Iris pigment epithelial cell (primary cell): ENCODE data around the gene FAHD2A.
"Not testable (repeated sequence)": the region's sequence is repeated elsewhere in the genome, so short reads cannot be mapped to it uniquely, and the experiment has no call there.

Source experiments
- DNase-seq: peaks from one replicate; pipeline ENCODE4 v3.0.0-alpha.2; 2011; ENCODE audit warnings: low read depth

Gene FAHD2A

DNA sequence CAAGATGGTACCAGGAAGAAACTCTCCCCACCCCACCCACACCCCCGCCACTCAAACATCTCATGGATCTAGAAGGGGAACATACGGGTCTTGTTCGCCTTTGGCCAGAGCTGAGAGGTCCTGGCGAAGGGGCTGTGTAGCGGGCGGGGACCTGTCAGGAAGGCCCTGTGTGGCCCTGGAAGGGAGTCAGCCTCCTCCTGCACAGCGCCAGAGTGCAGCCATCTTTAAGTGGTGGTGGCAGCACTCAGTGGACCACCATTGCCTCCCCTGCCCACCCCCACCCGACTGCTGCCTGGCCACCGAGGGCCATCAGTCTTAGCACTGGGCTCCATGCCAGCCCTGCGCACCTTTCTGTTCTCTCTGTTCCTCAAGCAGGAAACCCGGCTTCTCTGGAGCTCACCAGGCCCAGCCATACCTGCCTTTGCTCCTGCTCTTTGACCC, 11.6 kb upstream of the FAHD2A start:
- no peak for DNase-seq

DNA sequence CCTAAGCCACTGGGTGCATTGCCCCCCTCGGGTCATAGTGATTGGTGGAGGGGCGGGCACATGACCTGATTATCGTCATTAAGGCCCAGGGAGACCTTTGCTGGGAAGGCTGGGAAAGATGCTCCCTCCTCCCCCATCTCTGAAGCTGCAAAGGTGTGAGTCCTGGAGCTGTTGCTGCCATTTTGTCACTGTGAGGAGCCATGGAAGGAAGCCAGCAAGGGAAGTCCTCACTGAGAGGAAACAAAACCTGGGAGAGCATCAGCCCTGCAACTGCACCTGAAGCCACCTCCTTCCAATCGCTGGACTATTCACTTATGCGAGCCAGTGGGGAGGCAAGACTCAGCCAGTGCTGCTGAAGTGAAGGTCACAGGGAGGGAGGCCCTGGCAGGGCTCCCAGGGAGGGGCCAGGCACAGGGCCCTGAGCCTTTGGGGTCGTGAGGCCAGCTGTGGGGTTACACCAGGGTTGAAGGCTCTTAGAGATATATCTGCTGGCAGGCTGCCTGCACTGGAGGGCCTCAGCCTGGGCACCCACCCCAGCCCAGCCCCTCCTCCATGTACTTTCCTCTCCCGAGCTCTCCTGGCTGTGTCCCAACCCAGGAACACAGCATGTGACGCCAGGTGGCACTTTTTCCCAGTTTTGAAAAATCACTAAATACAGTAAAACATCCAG, 10.7 kb upstream of the FAHD2A start:
- no peak for DNase-seq

DNA sequence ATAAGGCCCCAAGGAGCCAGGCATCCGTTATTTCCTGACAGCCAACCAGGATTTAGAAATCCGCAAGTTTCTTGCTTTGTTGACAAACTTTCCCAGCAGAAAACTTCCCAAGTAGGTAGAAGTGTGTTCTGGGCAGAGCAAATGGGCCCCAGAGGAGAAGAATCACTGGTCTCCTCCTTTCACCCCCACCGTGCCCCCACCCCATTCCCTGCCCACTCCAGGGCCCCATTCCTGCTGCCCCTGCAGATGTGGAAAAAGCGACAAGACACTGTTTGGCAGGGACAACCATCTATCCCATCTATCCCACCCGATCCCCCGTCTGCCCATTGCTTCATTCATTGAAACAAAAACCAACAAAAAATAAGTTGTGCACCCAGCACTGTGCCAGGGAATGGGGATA, 10.2 kb upstream of the FAHD2A start:
- DNase-seq = no peak

DNA sequence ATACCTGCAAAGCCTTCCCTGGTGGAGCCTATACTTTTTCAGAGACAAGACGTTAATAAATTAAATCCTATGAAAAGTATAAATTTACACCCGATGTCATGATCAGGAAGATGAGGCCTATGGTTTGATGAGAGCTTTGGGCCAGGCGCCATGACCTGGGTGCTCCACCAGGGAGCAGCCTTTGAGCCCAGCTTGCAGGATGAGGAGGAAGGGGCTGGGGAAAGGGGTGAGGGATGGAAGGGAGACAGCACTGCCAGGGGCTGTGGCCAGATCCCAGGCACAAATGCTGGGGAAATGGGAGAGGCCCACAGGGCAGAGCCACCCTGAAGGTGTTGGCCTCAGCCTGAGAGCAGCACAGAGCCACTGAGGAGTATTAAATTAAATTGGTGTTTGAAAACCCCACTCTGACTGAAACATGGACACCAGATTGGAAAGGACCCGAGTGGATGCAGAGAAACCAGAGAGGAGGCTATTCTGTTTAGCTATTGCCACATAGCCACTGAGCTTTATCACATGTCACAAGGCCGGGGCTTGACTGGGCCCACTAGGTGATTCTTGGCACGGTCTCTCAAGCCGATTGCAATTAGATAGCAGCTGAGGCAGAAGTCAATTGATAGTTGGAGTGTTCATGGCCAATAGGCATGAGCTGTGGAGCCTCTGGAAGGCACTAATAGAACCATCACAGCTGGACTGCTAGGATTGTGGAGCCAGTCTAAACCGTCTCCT, 9.6 kb upstream of the FAHD2A start:
- no peak for DNase-seq

DNA sequence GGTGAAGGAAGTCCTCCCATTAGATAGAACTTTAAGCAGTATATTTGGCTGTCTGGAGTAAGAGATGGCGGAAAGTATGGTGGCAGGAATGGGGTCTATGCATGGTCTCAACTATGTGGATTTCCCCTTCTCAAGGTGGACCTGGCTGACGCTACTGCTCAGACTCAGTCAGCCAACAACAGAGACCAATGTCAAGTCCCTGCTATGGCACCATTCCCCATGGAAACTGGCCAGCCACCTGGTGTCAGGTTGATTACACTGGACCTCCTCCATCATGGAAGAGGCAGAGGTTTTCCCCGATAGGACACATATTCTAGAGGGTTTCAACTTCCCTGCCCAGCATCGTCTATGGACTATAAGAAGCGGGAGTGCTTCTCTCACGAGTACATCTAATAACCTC, 8.6 kb upstream of the FAHD2A start:
- no peak for DNase-seq

GRCh38 chr2:95399061-95399460, 3.4 kb upstream of the FAHD2A start:
- DNase-seq = no peak

- DNase-seq = no peak
These were observed 1.0 kb upstream of the FAHD2A start for GRCh38 chr2:95401480-95401879.

DNA sequence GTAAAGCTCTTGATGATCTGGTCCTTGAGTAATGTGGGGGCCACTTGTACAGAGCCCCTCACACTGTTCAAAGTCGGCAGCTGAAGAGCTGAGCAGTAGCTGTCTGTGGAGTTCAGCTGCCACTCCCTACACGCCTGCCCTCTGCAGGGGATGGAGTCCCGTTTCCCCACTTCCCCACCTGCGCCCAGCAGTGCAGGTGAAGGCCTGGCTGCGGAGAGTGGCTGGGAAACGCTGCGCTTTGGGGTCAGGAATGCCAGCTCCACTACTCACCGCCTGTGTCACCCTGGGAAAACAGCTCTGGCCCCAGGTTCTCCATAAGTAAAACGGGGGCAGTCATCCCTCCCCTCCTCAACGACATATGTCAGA, 521 bp upstream of the FAHD2A start:
- DNase-seq = not testable (repeated sequence)

- peak; percentile 45 for DNase-seq
These were observed 755 bp downstream of the FAHD2A start for GRCh38 chr2:95403204-95403721.

- DNase-seq = not testable (repeated sequence)
These were observed 1.3 kb downstream of the FAHD2A start for GRCh38 chr2:95403824-95404223.

DNA sequence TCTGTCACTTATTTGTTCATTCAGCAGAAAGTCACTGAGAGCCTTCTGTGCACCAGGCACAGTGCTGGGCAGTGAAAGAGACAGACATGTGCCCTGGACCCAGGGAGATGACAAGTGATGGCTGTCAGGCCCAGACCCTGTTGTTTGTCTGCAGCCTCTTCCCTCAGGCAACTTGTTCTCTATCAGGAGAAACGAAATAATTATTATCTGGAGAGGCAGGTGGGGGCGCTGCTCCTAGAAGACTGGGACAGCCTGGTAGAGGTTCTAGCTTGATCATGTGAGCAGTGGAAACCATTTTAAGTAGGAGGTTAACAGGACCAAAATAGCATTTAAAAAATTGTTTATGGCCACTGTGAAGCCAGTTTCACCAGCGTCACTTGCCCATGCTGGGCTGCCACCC, 2.2 kb downstream of the FAHD2A start:
- not testable (repeated sequence) for DNase-seq

DNA sequence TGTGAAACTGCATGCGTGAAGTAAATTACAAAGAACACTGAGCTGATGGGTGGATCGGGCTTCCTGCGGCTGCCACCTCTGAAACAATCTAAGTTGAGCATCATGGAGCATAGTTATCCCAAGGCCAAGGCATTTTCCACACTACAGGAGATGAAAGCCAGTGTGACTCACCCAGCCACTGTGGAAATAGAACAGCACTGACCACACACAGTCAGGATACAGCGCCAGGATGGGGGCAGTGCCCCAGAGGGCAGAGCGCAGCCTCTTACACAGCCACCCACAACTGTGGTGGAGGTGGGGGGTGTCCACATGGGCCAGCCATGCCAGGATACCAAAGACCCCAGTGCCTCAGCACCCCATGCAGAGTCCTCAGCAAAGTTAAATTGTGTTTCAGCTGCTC, 8.7 kb downstream of the FAHD2A start:
- DNase-seq = peak; percentile 39

- DNase-seq = peak; percentile 68
These were observed 11.6 kb downstream of the FAHD2A start for GRCh38 chr2:95414015-95414594.

- not testable (repeated sequence) for DNase-seq
These were observed 12.6 kb downstream of the FAHD2A start for GRCh38 chr2:95415138-95415537.

- not testable (repeated sequence) for DNase-seq
These were observed 13.1 kb downstream of the FAHD2A start for GRCh38 chr2:95415561-95415960.

- not testable (repeated sequence) for DNase-seq
These were observed 24.8 kb downstream of the FAHD2A start for GRCh38 chr2:95427196-95427867.

DNA sequence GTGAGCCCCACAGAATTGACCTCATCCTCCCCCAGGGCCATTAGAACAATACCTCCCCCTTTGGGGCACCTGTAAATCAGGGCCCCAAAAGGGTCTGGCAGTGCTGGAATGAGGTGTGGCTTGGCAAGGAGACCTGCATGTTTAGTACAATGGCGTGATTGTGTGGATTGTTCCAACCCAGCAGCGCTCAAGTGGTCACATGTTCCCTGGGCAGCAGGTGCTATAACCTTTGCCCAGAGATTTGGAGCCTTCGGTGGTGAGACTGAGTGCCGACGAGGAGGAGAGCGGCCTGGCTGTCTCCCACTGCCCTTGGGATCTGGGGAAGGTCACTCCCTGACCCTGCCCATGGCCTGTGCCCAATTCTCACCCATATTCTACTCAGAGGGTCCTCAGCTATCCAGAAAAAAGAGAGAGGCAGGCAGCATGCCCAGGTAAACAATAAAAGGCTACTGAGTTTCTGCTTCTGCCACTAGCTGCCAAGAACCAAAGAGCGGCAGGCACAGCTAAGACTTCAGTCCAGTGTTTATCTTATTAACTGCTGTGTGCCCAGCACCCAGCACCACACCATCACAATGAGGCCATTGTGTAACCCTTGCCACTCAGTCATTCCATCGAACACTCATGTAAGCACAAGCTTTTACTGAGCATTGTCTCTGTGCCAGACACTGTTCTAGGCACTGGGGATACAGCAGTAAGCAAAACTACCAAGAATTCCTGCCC, 27.4 kb downstream of the FAHD2A start:
- DNase-seq = not testable (repeated sequence)

- DNase-seq = not testable (repeated sequence)
These were observed 30.9 kb downstream of the FAHD2A start for GRCh38 chr2:95433373-95433772.

DNA sequence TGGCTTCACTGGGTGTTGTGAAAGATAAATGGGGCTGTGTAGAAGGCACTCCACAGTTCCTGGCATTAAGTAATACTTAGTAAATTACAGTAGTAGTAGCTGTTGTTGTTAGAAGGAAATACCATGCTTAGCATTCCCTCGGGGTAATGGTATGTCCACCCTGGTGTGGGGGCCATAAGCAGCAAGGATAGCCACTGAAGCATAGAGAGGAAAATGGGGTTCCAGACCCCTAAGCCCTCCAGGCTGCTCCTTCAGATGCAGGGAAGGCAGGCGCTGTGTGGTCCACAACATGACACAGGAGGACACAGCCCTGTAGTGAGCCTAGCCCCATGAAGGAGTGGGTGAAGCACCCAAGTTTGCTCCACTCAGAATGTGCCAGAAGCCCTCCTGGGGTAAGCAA, 31.5 kb downstream of the FAHD2A start:
- DNase-seq = not testable (repeated sequence)

- DNase-seq = peak; percentile 63
These were observed 32.1 kb downstream of the FAHD2A start for GRCh38 chr2:95434507-95435076.

DNA sequence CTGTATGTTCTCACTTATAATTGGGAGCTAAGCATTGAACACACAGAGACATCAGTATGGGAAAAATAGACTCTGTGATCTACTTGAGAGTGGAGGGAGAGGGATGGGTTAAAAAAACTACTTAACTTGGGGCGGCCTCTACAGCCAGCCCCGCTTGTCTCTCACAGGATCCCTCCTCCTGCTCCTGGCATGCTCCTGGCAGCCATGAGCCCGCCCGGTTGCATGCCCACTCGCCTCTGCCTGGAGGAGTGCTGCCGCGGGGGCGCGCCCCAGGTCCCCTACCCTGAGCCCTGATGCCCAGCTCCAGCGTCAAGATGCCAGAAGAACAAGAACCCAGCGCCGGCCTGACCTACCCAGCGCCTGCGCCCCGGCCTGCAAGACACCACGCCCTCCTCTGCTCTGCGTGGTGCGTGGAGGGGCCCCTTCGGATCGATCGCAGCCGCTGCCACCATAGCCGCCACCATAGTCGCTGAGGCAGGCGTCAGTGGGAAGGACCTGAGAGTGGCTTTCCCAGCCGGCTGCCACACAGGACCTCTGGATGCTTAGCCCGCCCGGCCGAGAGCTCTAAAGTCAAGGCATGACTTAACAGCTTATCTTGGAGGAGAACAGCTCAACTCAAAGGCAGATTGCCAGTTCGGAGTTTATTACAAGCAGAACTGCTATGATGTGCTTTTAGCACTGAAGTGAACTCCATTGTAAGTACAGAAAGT, 32.8 kb downstream of the FAHD2A start:
- DNase-seq = not testable (repeated sequence)
